Measurements from ENCODE around the gene ZMYM2.

DNA sequence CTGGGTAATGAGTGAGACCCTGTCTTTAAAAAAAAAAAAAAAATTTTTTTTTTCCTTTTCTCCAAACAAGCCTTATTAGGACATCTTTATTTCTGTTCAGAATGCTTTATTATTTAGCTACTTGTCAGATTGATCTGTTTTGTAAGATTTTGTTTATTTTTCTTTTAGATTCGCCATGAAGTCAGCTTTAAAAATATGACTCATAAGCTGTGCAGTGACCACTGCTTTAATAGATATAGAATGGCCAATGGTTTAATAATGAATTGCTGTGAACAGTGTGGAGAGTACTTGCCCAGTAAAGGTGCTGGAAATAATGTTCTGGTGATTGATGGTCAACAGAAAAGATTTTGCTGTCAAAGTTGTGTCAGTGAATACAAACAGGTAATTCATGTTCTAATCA, 47.7 kb downstream of the ZMYM2 start:
- TF ChIP-seq, protein P1, sequence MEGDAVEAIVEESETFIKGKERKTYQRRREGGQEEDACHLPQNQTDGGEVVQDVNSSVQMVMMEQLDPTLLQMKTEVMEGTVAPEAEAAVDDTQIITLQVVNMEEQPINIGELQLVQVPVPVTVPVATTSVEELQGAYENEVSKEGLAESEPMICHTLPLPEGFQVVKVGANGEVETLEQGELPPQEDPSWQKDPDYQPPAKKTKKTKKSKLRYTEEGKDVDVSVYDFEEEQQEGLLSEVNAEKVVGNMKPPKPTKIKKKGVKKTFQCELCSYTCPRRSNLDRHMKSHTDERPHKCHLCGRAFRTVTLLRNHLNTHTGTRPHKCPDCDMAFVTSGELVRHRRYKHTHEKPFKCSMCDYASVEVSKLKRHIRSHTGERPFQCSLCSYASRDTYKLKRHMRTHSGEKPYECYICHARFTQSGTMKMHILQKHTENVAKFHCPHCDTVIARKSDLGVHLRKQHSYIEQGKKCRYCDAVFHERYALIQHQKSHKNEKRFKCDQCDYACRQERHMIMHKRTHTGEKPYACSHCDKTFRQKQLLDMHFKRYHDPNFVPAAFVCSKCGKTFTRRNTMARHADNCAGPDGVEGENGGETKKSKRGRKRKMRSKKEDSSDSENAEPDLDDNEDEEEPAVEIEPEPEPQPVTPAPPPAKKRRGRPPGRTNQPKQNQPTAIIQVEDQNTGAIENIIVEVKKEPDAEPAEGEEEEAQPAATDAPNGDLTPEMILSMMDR (conservative IDR thresholded peaks at IDR 0.05), result no peak
- no peak for TF ChIP-seq ZFX (IDR thresholded peaks at IDR 0.05)
